ENCODE measurements around the gene TOB1.

TOB1 gene

GRCh38 chr17:50818921-50819657 lies 47.1 kb downstream of the TOB1 start:
- TF ChIP-seq TAF1 (IDR thresholded peaks at IDR 0.05; ENCODE audit: borderline replicate concordance, insufficient read depth, low read length) (no peak), REST (IDR thresholded peaks at IDR 0.05; ENCODE audit: insufficient read depth in 1 of 2, low read depth in 2 of 2, low read length in 2 of 2) (no peak), SIN3A (IDR thresholded peaks at IDR 0.05; ENCODE audit: borderline replicate concordance, insufficient read depth, low read length) (no peak)

- TF ChIP-seq POLR2AphosphoS5 (IDR thresholded peaks at IDR 0.05; ENCODE audit: low read depth, low read length) (no peak), FOXP2 (optimal IDR thresholded peaks at IDR 0.05; ENCODE audit: borderline replicate concordance, extremely low read depth, extremely low read length, insufficient read depth) (no peak), TAF1 (IDR thresholded peaks at IDR 0.05; ENCODE audit: borderline replicate concordance, insufficient read depth, low read length) (no peak), REST (IDR thresholded peaks at IDR 0.05; ENCODE audit: insufficient read depth in 1 of 2, low read depth in 2 of 2, low read length in 2 of 2) (no peak), SIN3A (IDR thresholded peaks at IDR 0.05; ENCODE audit: borderline replicate concordance, insufficient read depth, low read length) (no peak)
Measured at GRCh38 chr17:50818261-50818660, 47.9 kb downstream of the TOB1 start.

- TF ChIP-seq SIN3A (IDR thresholded peaks at IDR 0.05; ENCODE audit: borderline replicate concordance, insufficient read depth, low read length) (no peak), POLR2AphosphoS5 (IDR thresholded peaks at IDR 0.05; ENCODE audit: low read depth, low read length) (no peak), TAF1 (IDR thresholded peaks at IDR 0.05; ENCODE audit: borderline replicate concordance, insufficient read depth, low read length) (no peak), FOXP2 (optimal IDR thresholded peaks at IDR 0.05; ENCODE audit: borderline replicate concordance, extremely low read depth, extremely low read length, insufficient read depth) (no peak), REST (IDR thresholded peaks at IDR 0.05; ENCODE audit: insufficient read depth in 1 of 2, low read depth in 2 of 2, low read length in 2 of 2) (no peak)
Measured at GRCh38 chr17:50817838-50818237, 48.3 kb downstream of the TOB1 start.

- TF ChIP-seq REST (IDR thresholded peaks at IDR 0.05; ENCODE audit: insufficient read depth in 1 of 2, low read depth in 2 of 2, low read length in 2 of 2) (no peak), POLR2AphosphoS5 (IDR thresholded peaks at IDR 0.05; ENCODE audit: low read depth, low read length) (no peak), TAF1 (IDR thresholded peaks at IDR 0.05; ENCODE audit: borderline replicate concordance, insufficient read depth, low read length) (no peak), FOXP2 (optimal IDR thresholded peaks at IDR 0.05; ENCODE audit: borderline replicate concordance, extremely low read depth, extremely low read length, insufficient read depth) (no peak), SIN3A (IDR thresholded peaks at IDR 0.05; ENCODE audit: borderline replicate concordance, insufficient read depth, low read length) (no peak)
Measured at GRCh38 chr17:50816771-50817751, 49.1 kb downstream of the TOB1 start.
